H1 (cell line): Measurements from ENCODE around the gene YIPF3. TPM values are rescaled to one million over a fixed set of nuclear protein-coding genes. Genes with fewer than 3 reads are reported as not detected.

Experiments used
- CTCF ChIA-PET: fragments of 300-600 bp; sonication (Branson Sonifier 250); formaldehyde crosslinking; loops from one replicate; lab custom pipeline; 2021; ENCODE audit not compliant: partially characterized antibody; lab: Charles Lee
- POLR2A ChIA-PET: fragments of 300-600 bp; sonication (Branson Sonifier 250); formaldehyde crosslinking; loops from one replicate; lab custom pipeline; 2021; ENCODE audit warnings: inconsistent platforms; ENCODE audit not compliant: partially characterized antibody; lab: Charles Lee
- DNase-seq, 2 experiments: peaks; one replicate each; pipeline versions ENCODE4 v3.0.0 to v3.0.0-alpha.2; 2010 to 2022; ENCODE audit warnings: low spot score in 2 of 2, low read depth in 1 of 2, mixed read lengths in 1 of 2
- FAIRE-seq: peaks from 2 replicates; lab custom pipeline; 2011; peaks lifted over from hg19 to GRCh38; lab: Jason Lieb, UNC
- H2AFZ ChIP-seq: 2 replicates; pipeline ENCODE4 v1.8.1; 2012; ENCODE audit warnings: low read length, inconsistent platforms
- H2AK5ac ChIP-seq: 2 replicates; pipeline ENCODE4 v1.6.1; 2013; ENCODE audit warnings: low read depth, low read length
- H2BK120ac ChIP-seq: replicated peaks from 2 replicates; pipeline ENCODE3; 2013; ENCODE audit warnings: low read depth, low read length, inconsistent platforms
- H2BK12ac ChIP-seq: 2 replicates; pipeline ENCODE4 v1.6.1; 2013; ENCODE audit warnings: low read depth, low read length
- H2BK15ac ChIP-seq: 2 replicates; pipeline ENCODE4 v1.6.1; 2013; ENCODE audit warnings: low read length
- H2BK20ac ChIP-seq: 2 replicates; pipeline ENCODE4 v1.6.1; 2013; ENCODE audit warnings: low read length
- H2BK5ac ChIP-seq: 2 replicates; pipeline ENCODE4 v1.6.1; 2013; ENCODE audit warnings: low read depth, low read length
- H3K14ac ChIP-seq: 2 replicates; pipeline ENCODE4 v1.6.1; 2013; ENCODE audit warnings: inconsistent platforms; ENCODE audit not compliant: insufficient read length
- H3K18ac ChIP-seq: 2 replicates; pipeline ENCODE4 v1.6.1; 2013; ENCODE audit warnings: low read length; ENCODE audit errors: extremely low read depth
- H3K23ac ChIP-seq: 2 replicates; pipeline ENCODE4 v1.6.1; 2013; ENCODE audit warnings: inconsistent platforms; ENCODE audit not compliant: insufficient read length
- H3K23me2 ChIP-seq: 2 replicates; pipeline ENCODE4 v1.6.1; 2013; ENCODE audit warnings: low read depth, low read length
- H3K27ac ChIP-seq: 2 replicates; pipeline ENCODE4 v1.6.1; 2011; ENCODE audit warnings: low read depth, low read length, inconsistent platforms
- H3K27me3 ChIP-seq, 4 experiments: replicated peaks in 1 of 4; 1 replicate in 1 of 4; 2 replicates in 3 of 4; pipeline versions ENCODE4 v1.6.1 to v1.8.1; 2011 to 2013; ENCODE audit warnings: low read length in 3 of 4, mild to moderate bottlenecking in 3 of 4, inconsistent platforms in 2 of 4, mixed read lengths in 2 of 4, moderate library complexity in 1 of 4; ENCODE audit not compliant: control insufficient read depth in 3 of 4, insufficient read depth in 3 of 4; ENCODE audit errors: extremely low read depth in 1 of 4
- H3K36me3 ChIP-seq, 4 experiments: 2 replicates each; pipeline versions ENCODE4 v1.6.1 to v1.8.1; 2011 to 2013; ENCODE audit warnings: mild to moderate bottlenecking in 4 of 4, low read length in 3 of 4, moderate library complexity in 2 of 4, control low read depth in 1 of 4, inconsistent platforms in 1 of 4; ENCODE audit not compliant: insufficient read depth in 4 of 4, control insufficient read depth in 2 of 4
- H3K4ac ChIP-seq: replicated peaks from 2 replicates; pipeline ENCODE3; 2013; ENCODE audit warnings: low read length, low read depth, mixed read lengths, inconsistent platforms; ENCODE audit not compliant: insufficient read length
- H3K4me1 ChIP-seq, 4 experiments: replicated peaks in 1 of 4; 1 replicate in 1 of 4; 2 replicates in 3 of 4; pipeline versions ENCODE4 v1.6.1 to v1.8.1; 2011 to 2013; ENCODE audit warnings: low read length in 3 of 4, inconsistent platforms in 2 of 4, mixed read lengths in 1 of 4; ENCODE audit not compliant: insufficient read depth in 4 of 4, control insufficient read depth in 3 of 4
- H3K4me2 ChIP-seq, 2 experiments: 2 replicates each; pipeline versions ENCODE4 v1.6.1 to v1.8.1; 2011 to 2013; ENCODE audit warnings: low read depth in 2 of 2, low read length in 2 of 2, control low read depth in 1 of 2, inconsistent platforms in 1 of 2, mild to moderate bottlenecking in 1 of 2; ENCODE audit not compliant: insufficient read depth in 1 of 2
- H3K4me3 ChIP-seq, 4 experiments: fragments of 200-600, 300-600 bp in 1 of 4; sonication (generic), shearing (Covaris generic), sonication (Bioruptor Twin) in 1 of 4; 2 replicates each; pipeline versions ENCODE4 v1.5.1 to v1.8.1; 2011 to 2016; ENCODE audit warnings: low read length in 4 of 4, low read depth in 3 of 4, control low read depth in 2 of 4, inconsistent platforms in 2 of 4, mild to moderate bottlenecking in 2 of 4, mixed read lengths in 1 of 4, moderate library complexity in 1 of 4; ENCODE audit not compliant: insufficient read depth in 2 of 4; ENCODE audit errors: extremely low read depth in 1 of 4
- H3K56ac ChIP-seq: replicated peaks from 2 replicates; pipeline ENCODE3; 2013; ENCODE audit warnings: low read depth, mild to moderate bottlenecking, mixed read lengths, low read length, inconsistent platforms; ENCODE audit not compliant: insufficient read length
- H3K79me1 ChIP-seq: 2 replicates; pipeline ENCODE4 v1.6.1; 2013; ENCODE audit warnings: low read depth, low read length, control low read depth
- H3K79me2 ChIP-seq, 2 experiments: 2 replicates each; pipeline versions ENCODE4 v1.6.1 to v1.8.1; 2012 to 2013; ENCODE audit warnings: low read length in 2 of 2, mild to moderate bottlenecking in 2 of 2, inconsistent platforms in 1 of 2; ENCODE audit not compliant: insufficient read depth in 2 of 2, control insufficient read depth in 1 of 2
- H3K9ac ChIP-seq, 4 experiments: replicated peaks in 1 of 4; 1 replicate in 1 of 4; 2 replicates in 3 of 4; pipeline versions ENCODE4 v1.6.1 to v1.8.1; 2011 to 2013; ENCODE audit warnings: low read depth in 3 of 4, low read length in 3 of 4, control low read depth in 2 of 4, mild to moderate bottlenecking in 2 of 4, moderate library complexity in 2 of 4, inconsistent platforms in 1 of 4; ENCODE audit errors: extremely low read depth in 1 of 4
- H3K9me3 ChIP-seq, 2 experiments: 2 replicates each; pipeline versions ENCODE4 v1.6.1 to v1.8.1; 2012 to 2013; ENCODE audit warnings: mild to moderate bottlenecking in 2 of 2, moderate library complexity in 2 of 2, control low read depth in 1 of 2, inconsistent platforms in 1 of 2, low read depth in 1 of 2, low read length in 1 of 2, mixed read lengths in 1 of 2; ENCODE audit not compliant: insufficient read depth in 2 of 2
- H4K20me1 ChIP-seq, 2 experiments: replicated peaks in 1 of 2; 2 replicates each; pipeline versions ENCODE3 to v1.8.1; 2011 to 2013; ENCODE audit warnings: inconsistent platforms in 2 of 2, low read length in 2 of 2, mild to moderate bottlenecking in 1 of 2; ENCODE audit not compliant: insufficient read depth in 2 of 2, control insufficient read depth in 1 of 2
- H4K5ac ChIP-seq: 2 replicates; pipeline ENCODE4 v1.6.1; 2013; ENCODE audit warnings: low read length, low read depth, mixed read lengths, inconsistent platforms; ENCODE audit not compliant: insufficient read length
- H4K8ac ChIP-seq: 2 replicates; pipeline ENCODE4 v1.8.0; 2013; ENCODE audit warnings: mild to moderate bottlenecking, moderate library complexity, low read length, inconsistent platforms; ENCODE audit not compliant: insufficient read depth; ENCODE audit errors: extremely low read depth
- H4K91ac ChIP-seq: replicated peaks from 2 replicates; pipeline ENCODE3; 2013; ENCODE audit warnings: low read length, mixed read lengths, inconsistent platforms; ENCODE audit not compliant: insufficient read length
- CBX5 ChIP-seq: fragments of 300-800, 300-1000 bp; sonication (generic); IDR thresholded peaks from 2 replicates; pipeline ENCODE4 v1.7.1; 2016; ENCODE audit warnings: antibody characterized with exemption, low read length, low read depth
- CREB1 ChIP-seq: IDR thresholded peaks from 2 replicates; pipeline ENCODE4 v1.6.1; 2012; ENCODE audit warnings: inconsistent platforms
- CTBP2 ChIP-seq: IDR thresholded peaks from 2 replicates; pipeline ENCODE4 v1.7.0; 2011; ENCODE audit warnings: borderline replicate concordance, mild to moderate bottlenecking, moderate library complexity, mixed read lengths, low read length; ENCODE audit not compliant: insufficient read depth, insufficient read length
- KDM5A ChIP-seq: fragments of 200-600 bp; IDR thresholded peaks from 2 replicates; pipeline ENCODE4 v1.7.1; 2012; ENCODE audit warnings: mild to moderate bottlenecking, low read length, inconsistent platforms, mixed read lengths
- MAFK ChIP-seq: IDR thresholded peaks from 2 replicates; pipeline ENCODE4 v1.6.1; 2012; ENCODE audit warnings: low read depth, mild to moderate bottlenecking, improper control_type of control experiment, low read length
- PHF8 ChIP-seq: fragments of 200-600 bp; sonication (generic); conservative IDR thresholded peaks from 2 replicates; pipeline ENCODE4 v1.7.1; 2012; ENCODE audit warnings: low read depth, mild to moderate bottlenecking, inconsistent platforms, low read length, moderate library complexity
- POLR2A ChIP-seq, 2 experiments: IDR thresholded peaks; 1 replicate in 1 of 2; 2 replicates in 1 of 2; pipeline ENCODE4 v1.6.1; 2011; ENCODE audit warnings: low read depth in 2 of 2, low read length in 2 of 2, mild to moderate bottlenecking in 2 of 2; ENCODE audit errors: control extremely low read depth in 1 of 2
- RAD21 ChIP-seq, 2 experiments: IDR thresholded peaks in 1 of 2; conservative IDR thresholded peaks in 1 of 2; 2 replicates each; pipeline ENCODE4 v1.6.1; 2011; ENCODE audit warnings: low read depth in 2 of 2, low read length in 2 of 2, improper control_type of control experiment in 1 of 2, inconsistent platforms in 1 of 2, mild to moderate bottlenecking in 1 of 2, moderate library complexity in 1 of 2
- RNF2 ChIP-seq: fragments of 200-900, 300-1000 bp; sonication (generic); IDR thresholded peaks from 2 replicates; pipeline ENCODE4 v1.7.1; 2016; ENCODE audit warnings: borderline replicate concordance, low read depth, mild to moderate bottlenecking, antibody characterized with exemption, low read length; ENCODE audit not compliant: poor library complexity, severe bottlenecking; ENCODE audit errors: missing control alignments
- SIRT6 ChIP-seq: IDR thresholded peaks from one replicate; pipeline ENCODE4 v1.7.1; 2012; ENCODE audit warnings: low read length, inconsistent platforms
- SIX5 ChIP-seq: IDR thresholded peaks from 2 replicates; pipeline ENCODE4 v1.6.1; 2011; ENCODE audit warnings: mild to moderate bottlenecking, low read depth, low read length
- SP1 ChIP-seq: IDR thresholded peaks from 2 replicates; pipeline ENCODE4 v1.6.1; 2011; ENCODE audit warnings: low read depth, low read length
- ZNF274 ChIP-seq: IDR thresholded peaks from 2 replicates; pipeline ENCODE4 v1.7.0; 2012; ENCODE audit warnings: low read length, borderline replicate concordance; ENCODE audit errors: extremely low read depth
- WGBS, 2 experiments: shearing (Covaris generic) in 1 of 2; methylation state at CpG; one replicate each; pipeline versions ENCODE4 v1.1.6 to v1.1.7; 2013 to 2015; ENCODE audit warnings: low lambda C conversion rate in 2 of 2, mixed read lengths in 2 of 2, inconsistent platforms in 1 of 2, low coverage in 1 of 2, missing lambda C conversion rate in 1 of 2; ENCODE audit not compliant: insufficient replicate concordance in 2 of 2, insufficient coverage in 1 of 2, insufficient read length in 1 of 2; ENCODE audit errors: extremely low coverage in 1 of 2, missing lambda C conversion rate in 1 of 2; 5-methylcytosine and 5-hydroxymethylcytosine counted together
- polyA plus RNA-seq, 7 experiments: library from polyadenylated mRNA; depleted of rRNA in 3 of 7; stranded (reverse) in 5 of 7; unstranded in 2 of 7; fragments of >200 nt in 5 of 7; fragments of 200-250 nt in 2 of 7; gene quantifications; 1 replicate in 5 of 7; 2 replicates in 1 of 7; 4 replicates in 1 of 7; pipeline versions ENCODE4 v1.2.1 to v1.2.3, GENCODE V29; 2011 to 2013; ENCODE audit warnings: missing spikeins in 2 of 7, mixed read lengths in 2 of 7
- total RNA-seq: library from RNA; stranded (reverse); fragmentation: NEBNext Ultra II Directional; extraction: Animal tissue kit (Norgen Biotek cat#: 25700); gene quantifications from 2 replicates; pipeline ENCODE4 v1.2.1, GENCODE V29; 2021

The YIPF3 gene
- total and polyA plus RNA-seq, 2 of the 8 experiments (the other 6 are each of a cell fraction or from before 2014, with no cell fraction given) = 77.2 to 225 TPM

DNA sequence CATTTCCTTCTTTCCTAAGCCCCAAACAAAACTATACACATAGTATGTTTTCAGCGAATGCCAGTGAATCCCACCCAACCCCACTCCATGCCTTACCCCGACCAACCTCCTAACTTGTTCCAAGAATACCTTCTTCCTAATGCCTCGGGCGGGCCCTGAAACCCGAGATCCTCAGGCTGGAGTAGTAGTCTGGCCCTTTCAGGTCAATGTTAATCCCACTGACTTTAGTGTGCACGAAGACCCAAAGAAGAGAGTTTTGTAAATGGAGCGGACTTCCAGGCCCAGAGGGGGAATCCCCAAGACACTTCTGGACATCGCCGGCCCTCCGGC, 394 bp downstream of the YIPF3 start:
- Histone ChIP-seq H3K4ac (peak overlapping the region; percentile 3), H4K5ac (no peak overlapping the region), H2BK15ac (no peak overlapping the region), H3K4me2 (peak overlapping the region; percentile 58 to 95), H2AK5ac (0 out of 2 replicates have a peak overlapping the region, but pooled peaks have one; percentile 17), H3K27me3 (no peaks in the 10 kb centered on the region), H3K14ac (no peak overlapping the region), H3K56ac (peak overlapping the region; percentile 24), H3K79me2 (peaks cover 19 to 42% of the 10 kb centered on the region in 2 experiments), H2BK120ac (no peak overlapping the region), H4K91ac (no peak overlapping the region), H4K8ac (peak overlapping the region; percentile 74; the same call in 1 of the 2 replicates), H3K36me3 (peaks cover 34 to 59% (median 43%) of the 10 kb centered on the region in 4 experiments), H2BK20ac (no peak overlapping the region), H2BK12ac (no peak overlapping the region), H3K9me3 (no peaks in the 10 kb centered on the region), H3K4me3 (peak overlapping the region; percentile 86 to 100 (median 96)), H3K4me1 (peaks cover 4 to 19% (median 8%) of the 10 kb centered on the region in 4 experiments; a peak in 6 of 7 replicates), H3K9ac (peak overlapping the region; percentile 91 to 98 (median 95)), H3K23me2 (peaks cover 9% of the 10 kb centered on the region), H3K18ac (peak overlapping the region; percentile 13; the same call in 1 of the 2 replicates), H4K20me1 (peaks cover 4 to 9% of the 10 kb centered on the region in 2 experiments), H2AFZ (no peak overlapping the region), H3K27ac (peak overlapping the region; percentile 56; the same call in 1 of the 2 replicates), H2BK5ac (no peak overlapping the region), H3K23ac (no peak overlapping the region), H3K79me1 (peaks cover 12% of the 10 kb centered on the region)
- ChIA-PET CTCF (interaction anchor here (0.6 to 3.8 kb wide), 4 partner anchors 10 to 202 kb away, joined by 3 to 19 read pairs (median 3); no protein-coding TSS in a partner anchor), POLR2A (interaction anchor here (0.8 to 12.4 kb wide), 14 partner anchors 9 to 268 kb away, joined by 3 to 147 read pairs (median 4); partner anchors contain the start of genes GTPBP2, LRRC73, TJAP1 and VEGFA)
- WGBS, 2 experiments = 5% methylated on average over 10 of the region's 10 CpGs; no CpG with 5 or more reads in 1 of the 2 experiments
- no peak for FAIRE-seq
- DNase-seq = no peak
- TF ChIP-seq MAFK (no peak), SIX5 (no peak), ZNF274 (no peak), RNF2 (no peak), CBX5 (no peak), RAD21 (IDR thresholded peaks at IDR 0.05 in 1 of 2, conservative IDR thresholded peaks at IDR 0.05 in 1 of 2; ENCODE audit: low read depth in 2 of 2, low read length in 2 of 2) (no peak), CTBP2 (no peak), CREB1 (no peak), SIRT6 (no peak), SP1 (no peak), PHF8 (no peak), KDM5A (no peak), POLR2A (IDR thresholded peaks at IDR 0.05; ENCODE audit: control extremely low read depth in 1 of 2, low read depth in 2 of 2, low read length in 2 of 2) (no peak)
